ENCODE data around the gene MDC1. TPM values are rescaled to one million over a fixed set of nuclear protein-coding genes. Genes with fewer than 3 reads are reported as not detected.
A peak's percentile ranks its signal among the peaks of the same experiment; 100 is the strongest.
"Not testable (repeated sequence)": the region's sequence is repeated elsewhere in the genome, so short reads cannot be mapped to it uniquely, and the experiment has no call there.

The MDC1 gene
- total RNA-seq (ENCODE audit: insufficient read depth, low replicate concordance) = 14.9 TPM

GRCh38 chr6:30717129-30717844, at the start of gene MDC1:
TSS of gene MDC1 (minus strand) at chr6:30717281. CDS start at chr6:30715175, 2,106 bp downstream.
- DNase-seq (ENCODE audit: low spot score) = peak; percentile 100

GRCh38 chr6:30766461-30767157, 49.5 kb upstream of the MDC1 start:
- no peak for DNase-seq (ENCODE audit: low spot score)

GRCh38 chr6:30765495-30765894, 48.4 kb upstream of the MDC1 start:
- not testable (repeated sequence) for DNase-seq (ENCODE audit: low spot score)

- DNase-seq (ENCODE audit: low spot score) = not testable (repeated sequence)
Measured at GRCh38 chr6:30764490-30765043, 47.5 kb upstream of the MDC1 start.

- DNase-seq (ENCODE audit: low spot score) = peak; percentile 57
Measured at GRCh38 chr6:30763618-30764489, 46.8 kb upstream of the MDC1 start.

GRCh38 chr6:30763155-30763617, 46.1 kb upstream of the MDC1 start:
- no peak for DNase-seq (ENCODE audit: low spot score)

GRCh38 chr6:30761791-30762429, 44.8 kb upstream of the MDC1 start:
- DNase-seq (ENCODE audit: low spot score) = no peak

- no peak for DNase-seq (ENCODE audit: low spot score)
Measured at GRCh38 chr6:30760549-30760948, 43.5 kb upstream of the MDC1 start.

- peak; percentile 89 for DNase-seq (ENCODE audit: low spot score)
Measured at GRCh38 chr6:30759575-30760239, 42.6 kb upstream of the MDC1 start.

- no peak for DNase-seq (ENCODE audit: low spot score)
Measured at GRCh38 chr6:30757261-30757904, 40.3 kb upstream of the MDC1 start.

- not testable (repeated sequence) for DNase-seq (ENCODE audit: low spot score)
Measured at GRCh38 chr6:30756405-30757003, 39.4 kb upstream of the MDC1 start.

GRCh38 chr6:30754631-30755030, 37.5 kb upstream of the MDC1 start:
- no peak for DNase-seq (ENCODE audit: low spot score)

GRCh38 chr6:30752157-30752927, 35.3 kb upstream of the MDC1 start:
- DNase-seq (ENCODE audit: low spot score) = peak; percentile 100

GRCh38 chr6:30750379-30750668, 33.2 kb upstream of the MDC1 start:
- no peak for DNase-seq (ENCODE audit: low spot score)

GRCh38 chr6:30749554-30750378, 32.7 kb upstream of the MDC1 start:
- no peak for DNase-seq (ENCODE audit: low spot score)

- DNase-seq (ENCODE audit: low spot score) = no peak
Measured at GRCh38 chr6:30748851-30749540, 31.9 kb upstream of the MDC1 start.
